GM21786 (cell line): ENCODE results near the gene SRPRB.

Experiments used
- ATAC-seq: cut with Tn5 transposase; IDR thresholded peaks from one replicate; pipeline ENCODE4 v1.9.1; 2021; ENCODE audit not compliant: unreplicated experiment

Gene SRPRB

DNA sequence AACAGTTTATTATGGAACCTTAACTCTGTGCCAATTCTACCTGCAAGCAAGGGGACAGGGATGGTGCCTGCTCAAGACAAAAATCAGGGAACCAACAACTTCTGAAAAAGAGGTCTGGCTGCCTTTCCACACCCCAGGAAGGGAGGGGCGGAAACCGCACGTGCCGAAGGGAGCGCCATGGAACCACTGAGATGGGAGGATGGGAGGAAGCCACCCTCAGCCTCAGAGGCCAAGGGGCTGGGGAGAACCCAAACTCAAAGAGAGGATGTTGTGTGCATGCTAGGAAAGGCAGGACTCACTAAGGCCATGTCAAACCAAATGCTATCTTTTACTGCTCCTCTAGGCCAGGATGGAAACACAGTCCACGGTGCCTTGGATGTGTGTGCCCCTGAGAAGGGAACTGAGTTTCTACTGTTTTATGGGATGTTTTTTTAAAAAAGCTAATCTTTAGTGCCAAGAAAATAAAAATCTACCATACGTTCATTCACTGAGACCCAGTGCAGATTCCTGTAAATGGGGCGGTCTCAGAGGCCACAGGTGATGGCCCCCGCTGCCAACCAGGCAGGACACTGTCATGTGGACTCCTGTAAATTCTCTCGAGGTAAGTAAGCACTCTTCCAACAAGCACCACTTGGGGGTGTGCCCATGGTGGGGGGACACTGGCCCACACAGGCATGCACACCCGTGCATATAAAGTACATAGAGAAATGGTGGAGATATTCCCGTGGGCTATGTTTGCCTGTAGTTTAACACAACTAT lies 20.5 kb downstream of the SRPRB start:
- no peak for ATAC-seq

DNA sequence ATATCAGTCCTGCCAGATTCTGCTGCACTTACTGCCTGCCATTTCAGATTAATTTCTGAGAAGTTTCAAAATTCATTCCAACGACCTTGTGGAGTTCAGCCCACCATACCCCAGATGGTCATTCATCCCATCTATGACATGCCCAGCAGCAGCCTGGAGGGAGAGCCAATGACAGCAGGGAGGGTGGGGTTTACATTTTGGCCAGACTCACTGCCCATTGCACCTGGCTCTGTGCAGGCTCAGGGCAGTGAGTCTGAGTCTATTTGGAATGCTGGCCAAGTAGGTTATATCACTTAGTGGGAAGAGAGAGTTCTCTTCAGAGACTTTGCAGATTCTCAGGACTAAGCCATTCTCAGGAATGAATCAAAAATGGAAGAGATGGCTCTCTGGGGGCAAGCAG lies 21.5 kb downstream of the SRPRB start:
- ATAC-seq = no peak

DNA sequence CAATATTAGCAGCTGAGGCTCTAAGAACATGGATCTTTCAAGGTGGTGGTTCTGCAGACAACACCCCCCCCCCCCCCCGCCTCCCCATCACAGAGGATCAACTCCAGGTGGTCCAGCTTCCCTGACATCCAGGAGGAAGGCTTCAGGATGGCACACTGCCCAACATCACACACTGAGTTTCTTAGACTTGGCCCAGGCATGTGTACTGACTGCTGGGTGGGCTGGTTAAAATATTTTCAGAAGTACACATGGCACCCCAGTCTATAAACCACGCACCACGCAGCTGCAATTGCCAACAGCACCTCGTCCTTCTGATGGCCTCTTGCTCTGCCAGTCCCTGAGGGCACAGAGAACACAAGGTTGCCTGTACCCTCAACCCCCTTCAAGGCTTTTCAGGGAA lies 22.1 kb downstream of the SRPRB start:
- no peak for ATAC-seq

DNA sequence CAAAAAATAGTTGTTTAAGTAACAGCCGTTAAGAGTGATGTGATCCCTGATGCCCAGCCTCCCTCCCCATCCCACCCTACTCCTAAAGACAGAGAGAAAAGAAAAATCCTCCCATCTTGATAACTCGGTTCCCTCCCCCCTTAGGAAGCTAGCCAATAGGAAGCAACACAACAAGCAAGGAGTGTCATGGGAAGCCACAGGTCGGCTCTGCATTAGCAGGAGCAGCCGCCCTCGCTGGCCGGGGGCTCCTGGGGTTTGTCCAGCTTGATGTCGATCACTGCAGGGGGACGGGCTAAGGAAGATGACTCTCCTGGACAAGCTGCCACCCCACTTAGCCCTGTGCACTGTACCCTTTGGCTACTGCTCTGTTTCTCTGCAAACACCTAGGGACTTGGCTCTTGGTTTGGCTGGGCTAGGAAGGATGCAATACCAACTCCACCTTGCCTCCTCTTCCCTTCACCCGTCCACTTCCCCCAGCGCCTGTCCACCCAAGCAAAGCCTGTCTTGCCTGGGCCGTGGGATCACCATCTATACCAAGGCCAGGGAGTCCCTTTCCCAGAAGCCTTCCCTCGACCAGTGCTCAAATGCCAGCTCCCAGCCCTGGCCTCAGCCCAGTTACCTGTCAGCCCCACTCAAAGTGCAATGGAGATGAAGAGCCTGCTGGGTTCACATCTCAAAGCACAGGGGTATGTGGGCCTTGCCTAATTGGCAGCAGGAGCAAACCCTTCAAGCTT lies 23.1 kb downstream of the SRPRB start:
- no peak for ATAC-seq

DNA sequence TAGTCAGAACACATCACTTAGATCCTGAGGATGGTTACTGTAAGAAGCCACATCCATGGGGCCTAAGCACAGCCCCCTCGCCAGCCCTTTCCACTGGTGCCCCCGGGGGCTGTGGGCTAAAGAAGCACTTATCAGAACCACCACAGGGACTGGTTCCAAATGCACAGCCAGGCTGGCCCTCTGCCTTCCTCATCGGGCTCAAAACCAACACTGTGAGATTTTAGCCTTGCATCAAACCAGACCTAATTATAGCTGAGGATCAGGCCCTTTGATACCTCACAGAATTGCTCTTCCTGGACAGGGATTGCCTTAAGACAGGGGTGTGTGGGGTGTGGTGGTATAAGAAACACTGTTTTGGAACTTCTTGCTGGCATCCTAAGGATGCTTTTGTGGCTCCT lies 23.7 kb downstream of the SRPRB start:
- ATAC-seq = no peak

DNA sequence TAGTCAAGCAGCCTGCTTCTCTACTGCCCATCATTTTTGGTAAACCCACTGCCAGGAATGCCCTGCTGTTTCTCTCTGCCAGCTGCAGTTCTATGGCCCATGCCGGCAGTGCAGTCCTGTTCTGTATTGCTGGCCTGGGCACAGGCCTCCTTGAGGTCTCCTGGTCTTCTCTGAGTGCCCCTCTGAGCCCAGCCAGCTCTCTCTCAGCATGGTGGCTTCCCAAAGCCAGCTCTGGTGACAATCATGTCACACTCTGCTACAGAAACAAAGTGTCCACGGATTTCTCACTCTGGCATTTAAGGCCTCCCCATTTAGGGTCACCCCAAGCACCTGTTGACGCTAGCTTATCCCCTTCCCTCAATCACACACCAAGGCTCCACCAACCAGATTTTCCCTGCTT lies 24.5 kb downstream of the SRPRB start:
- ATAC-seq = no peak

DNA sequence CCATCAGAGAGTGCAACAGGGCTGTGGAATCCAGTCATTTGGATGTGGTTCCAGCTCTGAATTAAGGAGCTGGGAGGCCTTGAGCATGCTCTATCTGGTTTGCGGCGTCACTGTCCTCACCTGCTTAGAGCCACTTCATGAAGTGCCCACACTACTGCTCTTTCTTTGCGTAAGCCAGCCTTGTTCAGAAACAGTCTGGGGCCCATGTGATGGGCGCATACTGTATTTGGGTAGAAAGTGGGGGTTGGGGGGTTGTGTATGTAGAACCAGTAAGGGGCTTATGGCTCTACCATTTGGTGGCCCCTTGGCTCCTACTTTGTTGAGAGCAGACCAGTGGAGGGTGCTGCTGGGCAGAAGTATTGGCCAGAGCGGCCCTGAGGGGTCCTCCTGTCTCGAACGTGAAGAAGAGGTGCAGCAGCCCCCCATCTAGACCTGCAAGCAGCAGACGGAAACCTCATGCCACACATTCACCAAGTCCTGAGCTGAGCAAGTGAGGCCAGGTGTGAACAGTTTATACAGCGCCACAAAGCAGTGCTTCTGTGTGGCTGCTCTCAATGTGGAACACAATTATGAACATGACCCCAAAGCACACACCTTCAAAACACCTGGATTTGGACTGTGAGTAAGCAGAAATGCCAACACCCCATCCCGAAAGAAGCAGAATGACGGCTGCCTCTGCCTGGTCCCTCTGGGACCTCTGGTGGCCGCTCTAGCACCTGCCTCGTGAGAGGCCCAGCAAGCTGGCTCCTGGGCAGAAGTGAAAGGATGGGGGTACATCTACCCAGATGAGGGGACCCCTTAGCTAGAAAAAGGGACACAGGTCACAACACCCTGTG lies 26.6 kb downstream of the SRPRB start:
- ATAC-seq = no peak

DNA sequence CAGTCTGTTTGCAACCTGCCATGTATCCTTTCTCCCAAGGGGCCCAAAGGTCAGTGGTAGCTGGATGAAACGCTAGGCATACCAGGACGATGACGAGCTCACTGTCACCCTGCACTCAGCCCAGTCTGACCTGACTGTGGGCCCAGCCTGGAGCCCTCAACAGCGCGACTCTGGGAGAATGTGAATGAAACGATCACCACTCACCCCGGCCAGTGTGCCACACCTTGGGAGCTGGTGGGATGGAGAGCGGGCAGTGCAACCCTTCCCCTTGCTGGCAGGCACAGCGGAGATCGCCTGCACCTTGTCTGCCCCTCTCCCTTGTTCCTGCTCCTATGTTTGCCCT lies 27.2 kb downstream of the SRPRB start:
- ATAC-seq = no peak

DNA sequence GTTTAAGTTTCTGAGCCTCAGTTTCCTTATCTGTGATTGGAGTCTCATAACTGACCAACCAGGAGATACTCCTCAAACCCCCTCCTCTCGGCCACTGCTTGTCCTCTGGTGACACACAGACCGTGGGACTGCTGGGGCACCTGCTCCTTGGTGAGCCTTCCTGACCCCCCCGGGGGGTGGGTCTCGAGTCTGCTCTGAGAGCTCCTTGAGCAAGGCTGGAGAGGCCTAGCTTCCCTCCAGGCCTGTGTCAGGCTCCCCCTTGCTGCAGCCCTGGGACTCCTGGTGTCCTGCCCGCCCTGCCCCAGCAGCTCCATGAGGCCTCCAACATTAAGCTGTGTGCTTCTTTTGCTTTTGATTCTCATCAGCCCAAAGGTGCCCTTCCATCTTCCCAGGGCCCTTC lies 27.7 kb downstream of the SRPRB start:
- ATAC-seq = no peak

DNA sequence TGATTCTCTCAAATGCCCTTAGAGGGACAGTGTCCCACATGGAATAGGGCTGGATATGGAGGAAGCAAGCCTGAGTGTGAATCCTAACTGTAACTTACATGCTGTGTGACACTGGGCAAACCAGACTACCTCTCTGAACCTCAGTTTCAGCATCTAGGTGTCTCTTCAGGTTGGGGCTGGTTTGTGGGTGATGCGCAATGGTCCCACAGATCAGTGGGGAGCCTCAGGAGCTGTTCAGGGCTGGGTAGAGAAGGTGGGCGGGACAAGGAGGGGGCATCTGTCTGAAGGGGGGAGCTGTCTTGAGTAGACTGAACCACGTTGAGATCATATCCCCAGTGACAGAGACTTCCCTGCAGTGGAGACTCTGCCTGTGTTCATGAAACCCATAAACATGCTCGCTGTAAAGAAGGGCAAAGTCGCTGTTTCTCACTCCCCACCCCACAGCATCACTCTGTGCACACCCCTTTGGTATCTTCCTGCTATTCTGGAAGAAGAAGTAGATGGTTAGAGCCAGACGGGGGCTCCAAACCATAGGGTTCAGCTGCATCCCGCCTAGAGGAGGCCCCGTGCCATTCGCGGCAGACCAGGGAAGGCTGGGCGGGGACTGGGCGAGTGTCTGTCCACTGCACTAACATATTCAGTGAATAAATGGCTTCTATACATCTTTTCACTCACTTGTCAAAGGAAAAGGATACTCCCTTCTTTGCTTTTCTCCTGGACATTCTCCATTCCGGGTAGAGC lies 28.4 kb downstream of the SRPRB start:
- ATAC-seq = no peak

DNA sequence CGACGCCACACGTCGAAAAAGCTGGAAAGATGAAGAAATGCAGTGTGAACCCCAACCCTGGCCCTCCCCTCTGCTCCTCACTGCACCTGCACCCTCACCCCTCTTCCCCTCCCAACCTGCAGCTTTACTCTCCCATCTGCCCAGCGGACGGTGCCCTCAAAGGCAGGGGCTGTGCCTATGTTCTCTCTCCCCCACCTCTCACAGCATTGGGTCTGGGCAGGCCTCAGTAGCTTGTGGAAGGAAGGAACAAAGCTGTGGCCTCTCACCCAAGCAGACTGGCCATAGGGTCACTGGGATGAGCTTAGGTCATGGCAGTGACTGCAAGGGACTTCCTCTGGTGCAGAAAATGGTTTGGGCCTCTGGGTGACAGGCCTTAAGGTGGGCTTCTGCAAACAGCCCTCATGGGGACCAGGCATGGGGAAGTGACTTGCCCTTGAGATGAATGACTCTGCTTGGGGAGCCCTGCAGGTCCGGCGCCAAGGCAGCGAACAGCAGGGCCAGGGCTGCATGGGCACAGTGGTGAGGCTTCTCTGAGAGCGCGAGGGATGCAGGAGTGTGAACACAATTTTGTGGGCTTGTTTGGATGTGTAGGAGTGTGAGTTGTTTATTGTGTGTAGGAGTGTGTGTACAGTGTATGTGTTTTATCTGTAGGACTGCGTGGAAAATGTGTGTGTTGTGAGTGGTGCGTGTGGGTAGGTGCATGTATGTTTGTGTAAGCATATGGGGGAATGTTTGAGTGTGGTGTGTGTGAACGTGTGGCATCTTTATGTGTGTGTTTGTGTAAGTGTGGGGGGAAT lies 29.2 kb downstream of the SRPRB start:
- no peak for ATAC-seq

DNA sequence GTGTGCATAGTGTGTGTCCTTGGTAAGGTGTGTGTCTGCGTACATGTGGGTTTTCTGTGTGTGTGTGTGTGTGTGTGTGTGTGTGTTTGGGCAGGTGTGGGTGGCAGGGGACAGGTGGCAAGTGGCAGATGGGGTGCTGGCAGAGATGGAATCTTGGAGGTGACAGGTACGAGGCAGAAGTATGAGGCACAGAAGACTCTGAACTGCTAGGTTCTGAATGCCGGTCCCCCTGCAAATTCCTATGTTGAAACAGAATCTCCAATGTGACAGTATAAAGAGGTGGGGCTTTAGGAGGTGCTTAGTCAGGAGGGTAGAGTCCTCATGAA lies 29.8 kb downstream of the SRPRB start:
- ATAC-seq = no peak

DNA sequence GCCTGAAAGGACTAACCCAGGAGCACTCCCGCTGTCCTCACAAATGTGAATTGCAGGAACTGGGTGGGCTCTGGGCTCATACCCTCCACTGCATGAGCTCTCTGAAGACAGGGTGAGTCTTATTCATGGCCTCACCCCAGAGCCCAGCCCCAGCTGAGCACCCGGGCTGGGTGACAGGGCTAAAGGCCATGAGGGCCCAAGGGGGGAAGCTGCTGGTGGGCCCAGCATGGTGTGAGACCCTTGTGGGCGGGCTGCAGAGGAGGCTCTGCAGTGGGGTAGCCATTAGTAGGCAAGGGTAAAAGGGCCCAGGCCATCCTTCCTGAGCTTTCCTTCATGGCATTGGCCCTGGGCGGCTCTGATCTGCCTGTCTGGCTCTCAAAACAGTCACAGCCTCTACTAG lies 30.3 kb downstream of the SRPRB start:
- ATAC-seq = no peak

DNA sequence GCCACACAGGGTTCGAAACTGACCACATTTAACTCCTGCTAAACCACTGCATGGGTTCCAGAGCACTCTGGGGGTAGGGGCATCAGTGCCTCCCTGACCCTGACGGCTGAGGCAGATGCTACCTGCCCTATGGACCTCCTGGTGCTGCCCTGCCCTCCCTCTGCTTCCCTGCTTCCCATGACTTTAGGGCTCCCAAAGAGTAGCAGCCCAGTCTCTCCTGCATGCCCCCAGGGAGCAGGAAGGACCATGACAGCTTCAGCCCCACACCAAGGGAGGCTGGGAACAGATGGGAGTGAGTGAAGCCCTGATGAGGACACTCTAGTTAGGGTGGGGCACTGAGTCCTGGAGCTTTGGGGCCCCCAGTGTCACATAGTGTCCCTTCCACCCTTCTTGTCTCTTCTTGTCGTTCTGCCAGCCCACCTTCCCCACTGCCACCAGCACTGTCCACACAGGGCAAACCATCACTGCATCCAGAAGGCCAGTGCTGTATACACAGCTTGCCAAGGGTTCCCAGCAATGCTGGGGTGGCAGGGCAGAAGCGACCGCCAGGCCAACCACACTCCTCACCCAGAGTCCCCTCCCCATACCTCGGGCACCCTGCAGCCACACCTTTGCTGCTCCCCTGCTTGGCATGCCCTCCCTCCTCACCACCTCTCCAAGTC lies 31.0 kb downstream of the SRPRB start:
- no peak for ATAC-seq

DNA sequence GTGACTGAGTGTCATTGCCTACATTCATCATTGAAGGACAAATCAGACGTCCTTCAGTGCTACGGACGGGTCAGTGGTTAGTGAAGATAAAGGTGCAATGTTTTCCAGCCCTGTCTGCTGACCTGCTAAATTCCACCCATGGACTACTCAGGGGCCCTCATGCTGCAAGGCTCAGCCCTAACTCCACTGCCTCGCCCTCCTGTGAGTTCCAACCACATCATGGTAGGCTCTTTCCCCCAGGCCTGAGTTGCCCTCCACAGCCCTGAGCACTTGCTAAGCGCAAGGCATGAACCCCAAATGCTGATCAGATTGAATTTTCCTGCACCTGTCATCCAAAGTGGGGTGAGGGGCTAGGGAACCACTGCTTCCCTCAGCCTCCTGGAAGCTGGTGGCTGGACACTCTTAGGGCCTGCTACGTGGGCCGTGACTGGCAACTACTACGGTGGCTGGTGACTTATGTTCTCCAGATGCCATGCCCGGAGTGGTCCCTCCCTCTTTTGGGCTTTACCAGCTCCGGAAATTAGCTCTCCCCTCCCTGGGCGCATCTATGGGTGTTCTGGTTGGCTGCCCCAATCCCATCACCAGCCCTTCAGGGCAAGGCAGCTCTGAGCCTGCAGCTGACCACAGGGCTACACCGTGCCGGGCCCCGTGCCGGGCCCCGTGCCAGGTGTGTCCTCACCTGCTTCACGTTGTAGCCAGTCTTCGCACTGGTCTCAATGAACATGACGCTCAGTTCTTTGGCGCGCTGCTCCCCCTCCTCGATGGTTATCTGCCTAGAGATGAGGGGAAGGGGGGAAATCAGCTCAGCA lies 32.1 kb downstream of the SRPRB start:
- ATAC-seq = no peak

DNA sequence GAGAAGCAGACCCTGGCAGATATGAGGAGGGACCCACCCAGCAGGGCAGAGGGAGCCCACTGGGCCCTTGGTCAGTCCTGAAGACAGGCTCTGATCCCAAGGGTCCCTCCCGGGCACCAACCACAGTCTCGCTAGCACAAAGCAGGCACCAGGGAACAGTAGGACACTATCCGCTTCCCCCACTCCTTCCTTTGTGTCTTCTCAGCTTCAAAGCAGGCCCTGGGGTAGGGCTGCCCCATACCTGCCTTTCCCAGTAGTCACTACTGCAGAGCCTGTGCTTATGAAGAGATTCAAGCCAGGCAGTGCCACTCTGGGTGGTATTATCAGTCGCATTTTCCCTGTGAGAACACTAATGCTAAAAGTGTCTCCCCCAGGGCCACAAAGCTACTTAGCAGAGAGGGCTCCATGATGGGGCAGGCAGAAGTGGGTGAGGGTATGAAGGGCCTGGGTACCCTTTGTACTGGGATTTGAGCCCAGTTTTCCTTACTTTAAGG lies 32.7 kb downstream of the SRPRB start:
- ATAC-seq = no peak

DNA sequence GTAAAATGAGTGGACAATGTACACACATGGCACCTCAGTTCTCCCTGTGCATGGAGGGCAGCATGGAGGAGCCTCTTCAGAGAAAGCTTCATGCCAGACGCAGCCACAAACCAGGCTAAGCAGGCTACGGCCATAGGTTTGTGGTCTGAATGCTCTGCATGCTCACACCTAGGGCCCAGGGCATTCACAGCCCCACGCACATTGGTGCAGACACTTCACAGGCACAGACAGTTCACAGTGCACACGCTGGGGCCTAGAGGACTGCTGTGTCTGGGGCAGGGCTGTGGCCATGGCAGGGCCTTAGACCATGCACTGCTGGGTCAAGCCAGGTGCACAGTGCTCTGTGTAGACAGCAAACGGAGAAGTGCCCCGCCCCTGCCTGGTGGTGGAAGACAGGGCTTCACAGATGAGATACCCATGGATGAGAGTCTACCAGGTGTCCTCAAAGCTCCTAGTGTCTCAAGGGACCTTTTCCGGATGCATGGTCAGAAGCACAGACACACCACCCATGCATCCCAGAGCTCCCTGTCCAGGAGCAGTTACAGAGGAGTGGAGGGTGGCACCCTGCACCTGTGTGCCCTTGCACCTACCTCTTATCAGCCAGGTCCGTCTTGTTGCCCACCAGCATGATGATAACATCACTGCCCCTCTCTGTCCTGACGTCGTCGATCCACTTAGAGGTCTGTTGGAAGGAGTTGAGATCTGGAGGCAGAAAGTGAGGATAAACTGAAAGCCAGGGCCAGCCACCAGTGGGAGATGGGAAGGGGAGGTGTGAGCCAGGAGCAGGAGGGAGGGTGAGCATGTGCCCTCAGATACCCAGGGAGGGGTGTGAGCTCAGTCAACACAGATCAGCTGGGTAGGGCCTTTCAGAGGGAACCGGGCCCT lies 33.5 kb downstream of the SRPRB start:
- ATAC-seq = no peak
